K562 (cell line): ENCODE results near the gene PADI1. TPM values are rescaled to one million over a fixed set of nuclear protein-coding genes. Genes with fewer than 3 reads are reported as not detected.

Source experiments
- CEBPZ ChIP-seq: fragments of 150-350 bp; IDR thresholded peaks from 2 replicates; pipeline ENCODE4 v1.6.1; 2014; ENCODE audit warnings: low read depth, mild to moderate bottlenecking, low read length, borderline replicate concordance
- HMG20A ChIP-seq: fragments of 450-650 bp; formaldehyde crosslinking; conservative IDR thresholded peaks from 2 replicates; pipeline ENCODE4 v1.4.0; 2020; ENCODE audit warnings: mild to moderate bottlenecking, mixed read lengths
- MAFG ChIP-seq: fragments of 450-650 bp; conservative IDR thresholded peaks from 2 replicates; pipeline ENCODE4 v1.6.1; 2016; ENCODE audit warnings: missing genetic modification characterization, missing compliant biosample characterization
- ZNF12 ChIP-seq: sonication (generic); formaldehyde crosslinking; IDR thresholded peaks from 2 replicates; pipeline ENCODE4 v1.4.0; 2020; ENCODE audit warnings: mild to moderate bottlenecking, missing genetic modification reagents
- polyA plus RNA-seq, 8 experiments: library from polyadenylated mRNA; depleted of rRNA in 4 of 8; stranded (reverse) in 5 of 8; unstranded in 3 of 8; fragments of >200 nt; fragmentation: Nextera tagmentation in 2 of 8; fragmentation: Illumina TruSeq in 1 of 8; extraction: Ambion mirVana in 2 of 8; extraction: Trizol in 1 of 8; gene quantifications; 2 replicates each; pipeline versions ENCODE4 v1.2.1 to v1.2.3, GENCODE V29; 2011 to 2014; ENCODE audit warnings: inconsistent platforms in 1 of 8, missing spikeins in 1 of 8
- total RNA-seq, 7 experiments: library from RNA; depleted of rRNA in 6 of 7; stranded (reverse); fragments of >200 nt in 6 of 7; fragmentation: Illumina TruSeq in 2 of 7; extraction: Trizol in 2 of 7; gene quantifications; 2 replicates each; pipeline versions ENCODE4 v1.2.1 to v1.2.3, GENCODE V29; 2011 to 2021; ENCODE audit warnings: low replicate concordance in 1 of 7
- TF ChIP-seq, protein P1 (sequence below): fragments of 250-450 bp; sonication (Bioruptor Pico); IDR thresholded peaks from 2 replicates; pipeline ENCODE4 v1.5.0; 2021; ENCODE audit warnings: mild to moderate bottlenecking, borderline replicate concordance

The PADI1 gene
- total and polyA plus RNA-seq, 9 of the 15 experiments (the other 6 are each of a cell fraction or from before 2014, with no cell fraction given), result not detected

DNA sequence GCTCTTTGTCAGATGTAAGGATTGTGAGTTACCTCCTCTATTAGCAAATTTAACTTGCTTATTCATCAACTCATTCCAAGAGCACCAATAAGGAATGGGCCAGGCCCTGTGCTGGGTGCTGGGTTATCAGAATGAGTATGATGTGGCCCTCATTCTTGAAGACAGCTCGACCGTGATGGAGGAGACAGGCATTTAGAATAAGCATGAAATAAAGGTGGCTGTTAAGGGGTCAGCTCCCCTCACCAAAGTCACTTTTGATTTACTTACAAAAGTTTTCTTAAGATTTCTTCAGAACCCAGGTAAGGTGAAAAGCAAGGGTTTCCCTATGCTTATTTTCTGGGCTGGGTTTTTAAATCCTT is 15.3 kb upstream of the PADI1 start (continued):
- TF ChIP-seq CEBPZ, result no peak
- no peak for TF ChIP-seq HMG20A (CRISPR knock-in tag)
- no peak for TF ChIP-seq MAFG (tag)
- TF ChIP-seq ZNF12 (CRISPR knock-in tag), result no peak
- TF ChIP-seq, protein P1, sequence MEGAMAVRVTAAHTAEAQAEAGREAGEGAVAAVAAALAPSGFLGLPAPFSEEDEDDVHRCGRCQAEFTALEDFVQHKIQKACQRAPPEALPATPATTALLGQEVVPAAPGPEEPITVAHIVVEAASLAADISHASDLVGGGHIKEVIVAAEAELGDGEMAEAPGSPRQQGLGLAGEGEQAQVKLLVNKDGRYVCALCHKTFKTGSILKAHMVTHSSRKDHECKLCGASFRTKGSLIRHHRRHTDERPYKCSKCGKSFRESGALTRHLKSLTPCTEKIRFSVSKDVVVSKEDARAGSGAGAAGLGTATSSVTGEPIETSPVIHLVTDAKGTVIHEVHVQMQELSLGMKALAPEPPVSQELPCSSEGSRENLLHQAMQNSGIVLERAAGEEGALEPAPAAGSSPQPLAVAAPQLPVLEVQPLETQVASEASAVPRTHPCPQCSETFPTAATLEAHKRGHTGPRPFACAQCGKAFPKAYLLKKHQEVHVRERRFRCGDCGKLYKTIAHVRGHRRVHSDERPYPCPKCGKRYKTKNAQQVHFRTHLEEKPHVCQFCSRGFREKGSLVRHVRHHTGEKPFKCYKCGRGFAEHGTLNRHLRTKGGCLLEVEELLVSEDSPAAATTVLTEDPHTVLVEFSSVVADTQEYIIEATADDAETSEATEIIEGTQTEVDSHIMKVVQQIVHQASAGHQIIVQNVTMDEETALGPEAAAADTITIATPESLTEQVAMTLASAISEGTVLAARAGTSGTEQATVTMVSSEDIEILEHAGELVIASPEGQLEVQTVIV (CRISPR knock-in tag), result no peak
